A549 (cell line): ENCODE results near the gene KCNG2.

Experiments used
- CEBPB ChIP-seq, 2 experiments: fragments of >200 bp in 1 of 2; sonication (Bioruptor Twin) in 1 of 2; formaldehyde crosslinking in 1 of 2; IDR thresholded peaks; 2 replicates each; pipeline ENCODE4 v1.6.1; 2012 to 2016
- CHD2 ChIP-seq: fragments of 150-350 bp; IDR thresholded peaks from 2 replicates; pipeline ENCODE4 v1.6.1; 2014; ENCODE audit warnings: low read length; ENCODE audit not compliant: partially characterized antibody
- FOSL2 ChIP-seq, 2 experiments: fragments of 450-650 bp in 1 of 2; fragments of >200 bp in 1 of 2; sonication (Bioruptor Twin) in 1 of 2; formaldehyde crosslinking; IDR thresholded peaks; 2 replicates each; pipeline versions ENCODE4 v1.5.0 to v1.6.1; 2016 to 2020; ENCODE audit warnings: mild to moderate bottlenecking in 1 of 2, moderate library complexity in 1 of 2
- HDAC2 ChIP-seq: fragments of 200-600 bp; sonication (generic); IDR thresholded peaks from 2 replicates; pipeline ENCODE4 v1.6.1; 2016
- JUN ChIP-seq, 2 experiments: fragments of >200 bp; sonication (Bioruptor Twin); formaldehyde crosslinking; IDR thresholded peaks; 2 replicates in 1 of 2; 3 replicates in 1 of 2; pipeline ENCODE4 v1.6.1; 2016 to 2017
- POLR2A ChIP-seq: IDR thresholded peaks from 2 replicates; pipeline ENCODE4 v1.6.1; 2012; ENCODE audit warnings: mild to moderate bottlenecking, low read length
- RFX5 ChIP-seq: fragments of 450-650 bp; IDR thresholded peaks from 2 replicates; pipeline ENCODE4 v1.7.1; 2014; ENCODE audit warnings: antibody characterized with exemption, mild to moderate bottlenecking, moderate library complexity
- SMC3 ChIP-seq: fragments of >200 bp; sonication (Bioruptor Twin); formaldehyde crosslinking; IDR thresholded peaks from 3 replicates; pipeline ENCODE4 v1.6.1; 2018; ENCODE audit warnings: inconsistent platforms
- TF ChIP-seq, protein P1 (sequence below): fragments of >200 bp; sonication (Bioruptor Twin); formaldehyde crosslinking; IDR thresholded peaks from 3 replicates; pipeline ENCODE4 v1.5.1; 2016
- TF ChIP-seq, protein P2 (sequence below): IDR thresholded peaks from 2 replicates; pipeline ENCODE4 v1.6.1; 2012
- TF ChIP-seq, protein P3 (sequence below): fragments of >200 bp; sonication (Bioruptor Twin); formaldehyde crosslinking; IDR thresholded peaks from 3 replicates; pipeline ENCODE4 v1.6.1; 2016

DNA sequence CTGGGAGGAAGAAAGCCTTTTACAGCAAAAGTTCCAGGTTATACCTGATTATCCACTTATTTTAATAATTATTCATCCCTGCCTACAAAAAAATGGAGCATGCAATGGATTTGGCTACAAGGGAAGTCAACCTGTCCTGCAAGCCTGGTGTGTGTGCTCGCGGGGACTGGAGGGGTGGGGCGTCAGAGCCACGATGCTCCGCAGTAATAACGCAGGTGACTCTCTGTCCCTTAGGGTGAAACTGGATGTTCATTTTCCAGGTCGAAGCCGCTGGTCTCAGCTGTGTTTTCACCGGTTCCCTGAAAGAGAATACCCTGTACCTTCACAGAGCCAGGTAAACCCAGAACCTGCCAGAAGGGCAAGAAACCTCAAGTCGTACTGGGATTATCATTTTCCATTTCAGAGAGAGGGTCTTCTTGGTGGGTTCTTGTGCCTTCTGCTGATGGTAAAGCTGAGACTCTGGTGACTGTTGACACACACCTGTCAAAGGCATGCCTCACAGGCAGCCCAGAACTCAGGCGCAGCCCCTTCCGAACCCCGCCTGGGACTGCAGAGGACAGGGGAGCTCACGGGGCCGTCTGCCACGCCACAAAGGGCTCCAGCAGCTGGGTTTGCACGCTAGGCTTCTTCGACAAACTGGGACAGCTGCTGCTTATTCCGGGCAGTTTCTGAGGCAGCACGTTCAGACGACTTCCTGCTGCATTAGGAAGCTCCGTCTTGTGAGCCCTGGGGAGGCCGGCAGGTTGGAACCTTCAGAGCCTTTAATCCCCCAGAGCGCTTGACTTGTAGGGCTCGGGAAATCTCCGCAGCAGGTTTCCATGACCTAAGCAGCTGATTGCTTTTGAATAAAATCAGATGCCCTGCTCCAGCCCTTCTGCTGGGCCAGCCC is 58.6 kb downstream of the KCNG2 start:
- no peak for TF ChIP-seq RFX5
- TF ChIP-seq, protein P1, sequence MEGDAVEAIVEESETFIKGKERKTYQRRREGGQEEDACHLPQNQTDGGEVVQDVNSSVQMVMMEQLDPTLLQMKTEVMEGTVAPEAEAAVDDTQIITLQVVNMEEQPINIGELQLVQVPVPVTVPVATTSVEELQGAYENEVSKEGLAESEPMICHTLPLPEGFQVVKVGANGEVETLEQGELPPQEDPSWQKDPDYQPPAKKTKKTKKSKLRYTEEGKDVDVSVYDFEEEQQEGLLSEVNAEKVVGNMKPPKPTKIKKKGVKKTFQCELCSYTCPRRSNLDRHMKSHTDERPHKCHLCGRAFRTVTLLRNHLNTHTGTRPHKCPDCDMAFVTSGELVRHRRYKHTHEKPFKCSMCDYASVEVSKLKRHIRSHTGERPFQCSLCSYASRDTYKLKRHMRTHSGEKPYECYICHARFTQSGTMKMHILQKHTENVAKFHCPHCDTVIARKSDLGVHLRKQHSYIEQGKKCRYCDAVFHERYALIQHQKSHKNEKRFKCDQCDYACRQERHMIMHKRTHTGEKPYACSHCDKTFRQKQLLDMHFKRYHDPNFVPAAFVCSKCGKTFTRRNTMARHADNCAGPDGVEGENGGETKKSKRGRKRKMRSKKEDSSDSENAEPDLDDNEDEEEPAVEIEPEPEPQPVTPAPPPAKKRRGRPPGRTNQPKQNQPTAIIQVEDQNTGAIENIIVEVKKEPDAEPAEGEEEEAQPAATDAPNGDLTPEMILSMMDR: no peak
- TF ChIP-seq, protein P2, sequence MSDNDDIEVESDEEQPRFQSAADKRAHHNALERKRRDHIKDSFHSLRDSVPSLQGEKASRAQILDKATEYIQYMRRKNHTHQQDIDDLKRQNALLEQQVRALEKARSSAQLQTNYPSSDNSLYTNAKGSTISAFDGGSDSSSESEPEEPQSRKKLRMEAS: no peak
- TF ChIP-seq HDAC2: no peak
- TF ChIP-seq POLR2A: no peak
- no peak for TF ChIP-seq CHD2
- TF ChIP-seq CEBPB (IDR thresholded peaks at IDR 0.05): no peak
- TF ChIP-seq JUN (IDR thresholded peaks at IDR 0.05): no peak
- TF ChIP-seq, protein P3, sequence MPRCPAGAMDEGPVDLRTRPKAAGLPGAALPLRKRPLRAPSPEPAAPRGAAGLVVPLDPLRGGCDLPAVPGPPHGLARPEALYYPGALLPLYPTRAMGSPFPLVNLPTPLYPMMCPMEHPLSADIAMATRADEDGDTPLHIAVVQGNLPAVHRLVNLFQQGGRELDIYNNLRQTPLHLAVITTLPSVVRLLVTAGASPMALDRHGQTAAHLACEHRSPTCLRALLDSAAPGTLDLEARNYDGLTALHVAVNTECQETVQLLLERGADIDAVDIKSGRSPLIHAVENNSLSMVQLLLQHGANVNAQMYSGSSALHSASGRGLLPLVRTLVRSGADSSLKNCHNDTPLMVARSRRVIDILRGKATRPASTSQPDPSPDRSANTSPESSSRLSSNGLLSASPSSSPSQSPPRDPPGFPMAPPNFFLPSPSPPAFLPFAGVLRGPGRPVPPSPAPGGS: no peak
- no peak for TF ChIP-seq SMC3
- TF ChIP-seq FOSL2 (IDR thresholded peaks at IDR 0.05): no peak
- no peak for TF ChIP-seq FOSL2 (CRISPR knock-in tag; IDR thresholded peaks at IDR 0.05)
